Inflammatory macrophage treated with lipopolysaccharide for 4 hours (primary cell): ENCODE results near the gene AKIRIN2.
"Not testable (repeated sequence)": the region's sequence is repeated elsewhere in the genome, so short reads cannot be mapped to it uniquely, and the experiment has no call there.

Source experiments
- DNase-seq: peaks from one replicate; pipeline ENCODE4 v3.0.0-alpha.2; 2020

Gene AKIRIN2

GRCh38 chr6:87718662-87719433, 16.8 kb upstream of the AKIRIN2 start:
- peak; percentile 91 for DNase-seq

GRCh38 chr6:87716928-87717614, 15.0 kb upstream of the AKIRIN2 start:
- DNase-seq: peak; percentile 90

- peak; percentile 73 for DNase-seq
Measured at GRCh38 chr6:87714093-87714842, 12.2 kb upstream of the AKIRIN2 start.

- DNase-seq: not testable (repeated sequence)
Measured at GRCh38 chr6:87712713-87713112, 10.7 kb upstream of the AKIRIN2 start.

GRCh38 chr6:87710090-87710489, 8.1 kb upstream of the AKIRIN2 start:
- peak; percentile 82 for DNase-seq

- DNase-seq: not testable (repeated sequence)
Measured at GRCh38 chr6:87708581-87709427, 6.8 kb upstream of the AKIRIN2 start.

- no peak for DNase-seq
Measured at GRCh38 chr6:87706187-87706966, 4.3 kb upstream of the AKIRIN2 start.

GRCh38 chr6:87705070-87705691, 3.1 kb upstream of the AKIRIN2 start:
- no peak for DNase-seq

- peak; percentile 43 for DNase-seq
Measured at GRCh38 chr6:87703039-87703438, 1.0 kb upstream of the AKIRIN2 start.

- no peak for DNase-seq
Measured at GRCh38 chr6:87702589-87702945, 534 bp upstream of the AKIRIN2 start.

- DNase-seq: no peak
Measured at GRCh38 chr6:87701344-87701675, 723 bp downstream of the AKIRIN2 start.

- DNase-seq: peak; percentile 86
Measured at GRCh38 chr6:87700397-87701343, 1.4 kb downstream of the AKIRIN2 start.

GRCh38 chr6:87699576-87699975, 2.5 kb downstream of the AKIRIN2 start:
- no peak for DNase-seq

GRCh38 chr6:87698547-87699006, 3.5 kb downstream of the AKIRIN2 start:
- peak; percentile 96 for DNase-seq

- DNase-seq: peak; percentile 75
Measured at GRCh38 chr6:87697581-87698546, 4.2 kb downstream of the AKIRIN2 start.

- not testable (repeated sequence) for DNase-seq
Measured at GRCh38 chr6:87696817-87697216, 5.2 kb downstream of the AKIRIN2 start.

- DNase-seq: peak; percentile 41
Measured at GRCh38 chr6:87692086-87692485, 9.9 kb downstream of the AKIRIN2 start.

GRCh38 chr6:87690441-87690840, 11.6 kb downstream of the AKIRIN2 start:
- peak; percentile 80 for DNase-seq

- not testable (repeated sequence) for DNase-seq
Measured at GRCh38 chr6:87687893-87688292, 14.1 kb downstream of the AKIRIN2 start.
